Lung (tissue), 12 donors: Measurements from ENCODE around the gene SCARB2. TPM values are rescaled to one million over a fixed set of nuclear protein-coding genes. Genes with fewer than 3 reads are reported as not detected.

Experiments
- ATAC-seq: fragments of 200-7000 bp; cut with Tn5 transposase; one replicate; pipeline ENCODE4 v1.9.1; 2020; ENCODE audit warnings: moderate number of reproducible peaks; ENCODE audit not compliant: insufficient read depth, low FRiP score
- DNase-seq, 3 donors: peaks; one replicate each; pipeline ENCODE4 v3.0.0-alpha.2; 2013 to 2017
- H3K27ac ChIP-seq, 2 donors: one replicate each; pipeline ENCODE4 v1.5.1; 2013; ENCODE audit warnings: mild to moderate bottlenecking in 2 of 2, moderate library complexity in 2 of 2, control low read depth in 1 of 2, inconsistent platforms in 1 of 2, low read depth in 1 of 2, low read length in 1 of 2
- H3K27me3 ChIP-seq, 3 donors: one replicate each; pipeline ENCODE4 v1.5.1; 2013; ENCODE audit warnings: low read length in 2 of 3; ENCODE audit not compliant: control insufficient read depth in 3 of 3, insufficient read depth in 3 of 3
- H3K36me3 ChIP-seq, 4 donors: one replicate each; pipeline ENCODE4 v1.5.1; 2013; ENCODE audit warnings: low read length in 4 of 4, mild to moderate bottlenecking in 1 of 4, moderate library complexity in 1 of 4; ENCODE audit not compliant: control insufficient read depth in 4 of 4, insufficient read depth in 4 of 4
- H3K4me1 ChIP-seq, 5 donors: one replicate each; pipeline ENCODE4 v1.5.1; 2013; ENCODE audit warnings: low read length in 5 of 5, mild to moderate bottlenecking in 2 of 5, moderate library complexity in 1 of 5; ENCODE audit not compliant: control insufficient read depth in 5 of 5, insufficient read depth in 5 of 5
- H3K4me3 ChIP-seq: one replicate; pipeline ENCODE4 v1.5.1; 2013; ENCODE audit warnings: mild to moderate bottlenecking, control low read depth, moderate library complexity
- H3K9ac ChIP-seq, 2 donors: one replicate each; pipeline ENCODE4 v1.5.1; 2013; ENCODE audit warnings: low read length in 2 of 2, control low read depth in 1 of 2; ENCODE audit not compliant: insufficient read depth in 1 of 2
- H3K9me3 ChIP-seq, 4 donors: one replicate each; pipeline ENCODE4 v1.5.1; 2013; ENCODE audit warnings: low read length in 3 of 4, mild to moderate bottlenecking in 1 of 4, moderate library complexity in 1 of 4; ENCODE audit not compliant: control insufficient read depth in 4 of 4, insufficient read depth in 3 of 4
- CTCF ChIP-seq: IDR thresholded peaks from 2 replicates; pipeline ENCODE4 v1.5.1; 2012; ENCODE audit warnings: mild to moderate bottlenecking; ENCODE audit errors: control extremely low read depth, extremely low read depth
- WGBS, 2 donors: extraction: QIAGEN DNeasy Blood & Tissue Kit; methylation state at CpG; one replicate each; pipeline ENCODE4 v1.1.7; 2013; 5-methylcytosine and 5-hydroxymethylcytosine counted together
- polyA plus RNA-seq, 2 donors: library from polyadenylated mRNA; stranded (reverse); fragments of 200-250 nt; gene quantifications; one replicate each; pipeline ENCODE4 v1.2.1, GENCODE V29; 2013
- total RNA-seq, 2 donors: library from RNA; depleted of rRNA in 1 of 2; stranded (reverse); fragments of >200 nt in 1 of 2; gene quantifications; one replicate each; pipeline ENCODE4 v1.2.1, GENCODE V29; 2014 to 2021
- donor health status: control.
- donor health status: control.
- donor health status: Bipolar disorder and iron deficiency.
- donor health status: healthy.
- donor health status: DM: yes; HTN: yes; CAD: no.

The SCARB2 gene
- total and polyA plus RNA-seq, 4 donors: 104 to 360 (median 150) TPM

- Histone ChIP-seq H3K4me3 (no peak overlapping the region), H3K27ac (no peak overlapping the region), H3K9ac (no peak overlapping the region), H3K4me1 (peaks cover 17 to 64% (median 41%) of the 10 kb centered on the region in 5 donors), H3K36me3 (no peaks in the 10 kb centered on the region), H3K9me3 (no peaks in the 10 kb centered on the region), H3K27me3 (no peaks in the 10 kb centered on the region)
- no peak for TF ChIP-seq CTCF
- ATAC-seq: no peak
- no peak for DNase-seq
Observed at GRCh38 chr4:76207549-76207948, 6.1 kb downstream of the SCARB2 start.

DNA sequence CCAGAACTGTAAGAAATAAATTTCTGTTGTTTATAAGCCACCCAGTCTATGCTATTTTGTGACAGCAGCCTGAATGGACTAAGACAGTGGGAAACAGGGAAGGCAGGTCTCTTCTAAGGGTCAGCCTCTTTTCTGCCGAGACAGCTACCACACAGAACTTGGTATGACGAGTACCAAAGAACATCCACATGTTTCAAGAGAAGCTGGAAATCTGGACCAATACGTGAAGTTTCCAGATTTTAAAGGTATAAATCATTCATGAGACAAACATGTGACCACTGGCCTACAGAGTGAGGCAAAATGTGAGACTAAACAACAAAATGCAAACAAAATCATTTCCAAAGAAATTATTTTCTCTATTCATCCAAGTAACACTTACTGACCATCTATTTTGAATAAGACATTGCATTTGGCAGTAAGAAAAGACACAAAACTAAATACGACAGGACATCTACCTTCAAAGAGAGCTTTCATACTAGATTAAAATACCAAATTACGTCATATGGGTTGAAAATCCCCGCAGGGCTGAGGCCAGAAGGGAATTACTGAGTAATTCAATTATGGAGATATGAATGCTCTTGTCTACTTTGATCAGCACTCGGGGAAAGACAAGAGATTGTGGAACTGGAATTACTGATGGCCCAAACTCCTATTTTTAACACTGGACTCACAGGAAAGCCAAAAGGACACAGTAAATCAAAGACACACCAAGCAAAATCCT lies 7.2 kb downstream of the SCARB2 start:
- Histone ChIP-seq H3K36me3 (no peaks in the 10 kb centered on the region), H3K4me3 (no peak overlapping the region), H3K27ac (peak overlapping the region; percentile 52 to 67), H3K27me3 (no peaks in the 10 kb centered on the region), H3K9ac (peak overlapping the region in 1 of 2 donors; percentile 24), H3K4me1 (peaks cover 17 to 53% (median 32%) of the 10 kb centered on the region in 5 donors), H3K9me3 (no peaks in the 10 kb centered on the region)
- no peak for TF ChIP-seq CTCF
- WGBS, 2 donors: 65 to 81% methylated on average over 7 of the region's 7 CpGs
- ATAC-seq (no peak), DNase-seq (no peak)

DNA sequence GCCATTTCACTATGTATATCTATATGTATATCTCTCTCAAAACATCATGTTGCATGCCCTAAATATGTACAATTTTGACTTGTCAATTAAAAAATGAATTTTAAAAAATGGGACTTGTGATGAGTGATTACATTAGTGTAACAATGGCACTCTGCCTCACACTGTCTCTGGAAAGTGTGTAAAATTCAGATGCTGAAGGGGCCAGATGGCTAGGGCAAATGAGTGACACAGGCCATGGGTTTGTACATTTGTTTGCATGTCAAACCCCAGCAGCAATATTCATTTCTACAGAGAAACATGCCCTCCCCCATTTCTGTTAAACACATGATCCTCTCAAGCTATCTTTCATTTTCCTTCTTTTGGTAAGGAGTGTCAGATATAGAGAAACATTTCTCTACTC lies 8.1 kb downstream of the SCARB2 start:
- Histone ChIP-seq H3K9ac (no peak overlapping the region), H3K27ac (peak overlapping the region in 1 of 2 donors; percentile 67), H3K4me1 (peaks cover 17 to 53% (median 36%) of the 10 kb centered on the region in 5 donors)

More for the DNA sequence above, 8.1 kb downstream of the SCARB2 start:
- H3K9me3 ChIP-seq: no peaks in the 10 kb centered on the region
- H3K4me3 ChIP-seq: no peak overlapping the region
- TF ChIP-seq CTCF: no peak
- H3K27me3 ChIP-seq: no peaks in the 10 kb centered on the region
- no peaks in the 10 kb centered on the region for H3K36me3 ChIP-seq
- DNase-seq (no peak), ATAC-seq (no peak)
